ENCODE measurements around the gene KCNB1.

GRCh38 chr20:49480236-49480635 lies 2.2 kb downstream of the KCNB1 start:
- TF ChIP-seq CTCF (conservative IDR thresholded peaks at IDR 0.05) (no peak), EZH2 (IDR thresholded peaks at IDR 0.05; ENCODE audit: low read depth) (no peak)

Data from PC-9 (cell line).